ENCODE data around the gene PRSS1.

DNA sequence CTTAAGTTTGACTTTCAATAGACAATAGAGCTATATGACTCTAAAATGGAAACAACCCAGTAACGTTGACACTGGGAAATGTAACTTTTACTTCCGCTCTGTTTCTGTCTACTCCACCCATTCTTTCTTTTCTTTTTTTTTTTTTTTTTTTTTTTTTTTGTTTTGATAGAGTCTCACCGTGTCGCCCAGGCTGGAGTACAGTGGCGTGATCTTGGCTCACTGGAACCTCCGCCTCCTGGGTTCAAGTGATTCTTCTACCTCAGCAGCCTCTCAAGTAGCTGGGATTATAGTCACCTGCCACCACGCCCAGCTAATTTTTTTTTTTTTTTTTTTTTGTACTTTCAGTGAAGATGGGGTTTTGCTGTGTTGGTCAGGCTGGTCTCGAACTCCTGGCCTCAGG is 35.4 kb downstream of the PRSS1 start:
- TF ChIP-seq CTCF (conservative IDR thresholded peaks at IDR 0.05; ENCODE audit: low read depth, low read length) = no peak
- TF ChIP-seq EZH2 (IDR thresholded peaks at IDR 0.05; ENCODE audit: borderline replicate concordance, low read depth, low read length, poor library complexity, severe bottlenecking) = no peak

All from A673 (cell line).